ENCODE measurements around the gene TRAF4. TPM values are rescaled to one million over a fixed set of nuclear protein-coding genes. Genes with fewer than 3 reads are reported as not detected.
A peak's percentile ranks its signal among the peaks of the same experiment; 100 is the strongest.

The TRAF4 gene, protein sequence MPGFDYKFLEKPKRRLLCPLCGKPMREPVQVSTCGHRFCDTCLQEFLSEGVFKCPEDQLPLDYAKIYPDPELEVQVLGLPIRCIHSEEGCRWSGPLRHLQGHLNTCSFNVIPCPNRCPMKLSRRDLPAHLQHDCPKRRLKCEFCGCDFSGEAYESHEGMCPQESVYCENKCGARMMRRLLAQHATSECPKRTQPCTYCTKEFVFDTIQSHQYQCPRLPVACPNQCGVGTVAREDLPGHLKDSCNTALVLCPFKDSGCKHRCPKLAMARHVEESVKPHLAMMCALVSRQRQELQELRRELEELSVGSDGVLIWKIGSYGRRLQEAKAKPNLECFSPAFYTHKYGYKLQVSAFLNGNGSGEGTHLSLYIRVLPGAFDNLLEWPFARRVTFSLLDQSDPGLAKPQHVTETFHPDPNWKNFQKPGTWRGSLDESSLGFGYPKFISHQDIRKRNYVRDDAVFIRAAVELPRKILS
- 32.1 and 37.4 TPM in 2 replicates for total RNA-seq

DNA sequence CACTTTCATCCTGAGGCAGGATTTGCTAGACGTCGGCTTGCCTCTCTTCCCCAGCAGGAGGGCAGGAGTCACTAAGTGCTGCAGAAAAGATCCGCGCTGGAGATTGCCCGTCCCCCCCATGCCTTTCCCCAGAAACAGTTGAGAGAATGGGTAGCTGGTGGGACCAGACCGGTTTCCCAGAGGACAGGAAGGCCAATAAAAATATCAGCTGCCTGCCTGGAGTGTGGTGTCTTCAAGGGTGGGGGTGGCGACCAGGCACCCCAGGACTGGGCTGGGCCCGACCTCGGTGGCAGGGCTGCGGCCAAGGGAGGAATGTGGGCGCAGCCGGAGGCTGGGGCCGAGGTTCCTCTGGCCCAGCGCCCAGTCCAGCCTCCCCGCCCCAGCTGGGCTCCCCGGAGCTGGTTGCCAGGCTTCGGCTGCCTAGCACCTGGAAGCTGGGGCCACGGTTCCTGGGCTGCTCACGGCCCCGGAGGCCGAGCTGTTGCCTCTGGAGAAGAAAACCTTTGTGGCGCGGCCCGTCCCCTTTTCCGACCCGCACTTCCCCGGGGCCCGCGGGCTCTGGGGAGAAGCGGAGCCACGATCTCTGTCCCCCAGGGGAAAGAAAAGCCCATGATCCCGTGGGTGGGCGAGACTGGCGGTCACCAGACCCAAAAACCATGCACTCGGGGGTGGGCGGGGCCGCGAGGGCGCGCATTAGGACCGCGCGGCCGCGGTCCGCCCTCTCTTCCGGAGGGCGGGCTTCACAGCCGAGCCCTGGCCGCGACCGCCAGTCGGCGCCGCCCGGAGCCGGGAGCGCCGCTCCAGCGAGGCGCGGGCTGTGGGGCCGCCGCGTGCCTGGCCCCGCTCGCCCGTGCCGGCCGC is at the start of gene TRAF4:
TRAF4 (plus strand) TSS at position 769 of the 861 bp plus-strand sequence. CDS start 102 bp downstream, outside the sequence.
- DNase-seq = peak; percentile 80

DNA sequence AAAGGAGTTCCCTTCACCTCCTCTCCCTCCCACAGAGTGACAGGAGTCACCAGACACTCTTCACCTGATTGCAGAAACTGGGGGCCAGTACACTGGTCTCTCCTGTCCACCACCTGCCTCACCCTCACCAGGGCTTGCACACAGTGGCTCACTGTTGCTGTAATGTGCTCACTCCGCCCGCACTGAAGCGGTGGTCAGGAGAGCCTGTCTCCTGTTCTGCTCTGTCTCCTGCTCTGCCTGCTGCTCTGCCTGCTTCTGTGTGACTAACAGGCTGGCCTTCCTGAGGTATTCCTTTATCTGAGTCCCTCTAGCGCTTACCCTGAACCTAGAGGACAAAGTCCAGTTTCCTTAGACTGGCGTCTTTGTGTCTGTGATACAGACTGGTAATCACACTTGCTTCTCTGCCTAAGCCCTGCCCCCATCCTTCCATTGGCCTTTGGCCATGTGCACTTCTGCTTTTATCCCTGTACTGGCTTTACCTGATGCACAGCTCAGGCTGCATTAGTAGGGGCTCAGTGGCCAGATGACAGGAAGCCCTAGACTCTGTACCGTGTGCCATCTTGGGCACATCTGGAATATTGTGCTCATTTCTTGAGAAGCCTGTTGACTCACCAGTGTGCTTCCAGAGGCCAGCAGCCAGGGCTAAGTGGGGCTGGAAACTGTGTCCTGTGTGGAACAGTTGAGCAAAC is 45.4 kb upstream of the TRAF4 start:
- no peak for DNase-seq

DNA sequence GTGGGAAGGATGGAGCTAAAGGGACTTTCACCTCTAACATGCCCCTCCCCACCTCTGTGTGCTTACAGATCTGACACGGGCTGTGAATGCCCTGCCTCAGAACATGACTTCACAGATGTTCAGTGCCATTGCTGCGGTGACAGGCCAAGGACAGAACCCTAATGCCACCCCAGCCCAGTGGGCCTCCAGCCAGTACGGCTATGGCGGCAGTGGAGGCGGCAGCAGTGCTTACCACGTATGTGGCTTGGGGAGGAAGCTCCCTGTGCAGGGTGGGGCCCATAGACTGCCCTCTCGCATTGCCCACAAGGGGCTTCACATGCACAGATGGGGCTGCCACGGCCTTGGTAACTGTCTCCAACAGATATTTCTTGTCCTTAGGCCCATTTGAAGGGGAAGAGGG is 43.5 kb upstream of the TRAF4 start:
- no peak for DNase-seq

DNA sequence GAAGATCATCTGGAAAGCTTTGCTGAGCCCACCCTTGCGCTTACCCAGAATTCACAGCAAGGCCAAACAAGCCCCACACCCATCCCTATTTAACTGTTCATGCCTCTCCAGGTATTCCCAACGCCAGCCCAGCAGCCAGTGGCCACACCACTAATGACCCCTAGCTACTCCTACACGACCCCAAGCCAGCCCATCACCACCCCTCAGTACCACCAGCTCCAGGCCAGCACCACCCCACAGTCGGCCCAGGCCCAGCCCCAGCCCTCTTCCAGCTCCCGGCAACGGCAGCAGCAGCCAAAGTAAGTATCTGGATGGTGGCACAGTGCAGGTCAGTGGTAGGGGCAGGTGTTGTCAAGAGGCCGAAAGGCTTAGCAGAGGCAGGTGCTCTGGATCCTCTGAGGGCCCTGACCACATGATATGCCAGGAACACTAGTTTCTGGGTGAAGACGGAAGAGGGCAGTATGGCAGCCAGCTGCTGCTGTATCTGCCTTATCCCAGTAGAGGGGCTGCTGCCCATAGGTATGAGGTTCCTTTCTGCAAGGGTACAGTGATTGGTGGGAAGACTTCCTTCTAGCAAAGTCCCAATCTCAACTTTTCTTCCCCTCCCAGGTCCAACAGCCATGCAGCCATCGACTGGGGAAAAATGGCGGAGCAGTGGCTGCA is 42.9 kb upstream of the TRAF4 start:
- no peak for DNase-seq

DNA sequence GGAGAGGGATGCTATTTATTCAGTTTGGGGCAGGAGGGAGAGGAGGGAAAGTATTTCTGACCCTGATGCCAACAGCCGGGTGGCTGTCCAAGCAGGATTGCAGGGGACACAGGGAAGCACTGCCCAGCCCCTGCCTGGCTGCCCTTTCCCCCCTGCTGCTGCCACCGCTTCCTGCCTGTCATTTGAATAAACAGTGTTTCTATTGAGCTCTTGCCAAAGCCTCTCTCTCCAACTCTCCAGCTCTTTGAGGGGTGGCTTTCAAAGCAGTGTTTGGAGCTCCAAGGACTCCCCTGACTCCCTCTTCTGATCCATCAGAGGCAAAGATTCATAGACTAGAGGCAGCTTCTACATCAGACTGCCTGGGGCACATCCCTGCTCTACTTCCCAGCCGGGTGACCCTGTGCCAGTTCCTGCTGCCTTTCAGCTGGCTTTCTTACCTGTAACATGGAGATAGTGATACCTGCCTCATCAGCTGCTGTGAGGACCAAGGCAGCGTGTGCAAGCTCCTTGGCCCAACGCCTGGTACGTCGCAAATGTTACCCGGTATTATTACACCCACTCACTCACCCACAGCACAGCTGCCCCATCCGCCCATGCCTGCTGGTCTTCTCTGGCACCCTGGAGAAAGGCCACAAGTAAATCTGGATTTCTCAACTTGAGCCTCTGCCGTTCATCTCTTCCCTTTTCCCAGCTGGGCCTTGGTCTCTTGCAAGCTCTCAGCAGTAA is 41.6 kb upstream of the TRAF4 start:
- no peak for DNase-seq

DNA sequence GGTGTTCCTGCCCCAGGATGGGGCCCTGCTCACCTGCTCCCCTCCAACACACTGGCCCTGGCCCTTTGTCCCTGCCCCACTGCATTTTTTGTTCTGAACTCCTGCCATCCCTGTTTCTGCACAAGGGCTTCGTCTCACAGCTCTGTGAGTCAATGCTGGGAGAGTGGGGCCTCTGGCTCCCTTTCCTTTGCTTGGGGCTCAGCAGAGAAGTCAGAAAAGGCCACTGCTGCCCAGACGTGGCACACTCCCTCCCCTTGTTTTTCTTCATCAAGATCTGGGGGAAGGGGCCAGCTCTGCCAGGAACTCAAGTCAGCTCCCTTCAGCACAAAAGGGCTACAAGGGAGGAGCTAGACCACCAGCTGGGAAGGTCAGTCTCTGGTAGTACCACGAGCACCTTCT is 41.1 kb upstream of the TRAF4 start:
- no peak for DNase-seq

DNA sequence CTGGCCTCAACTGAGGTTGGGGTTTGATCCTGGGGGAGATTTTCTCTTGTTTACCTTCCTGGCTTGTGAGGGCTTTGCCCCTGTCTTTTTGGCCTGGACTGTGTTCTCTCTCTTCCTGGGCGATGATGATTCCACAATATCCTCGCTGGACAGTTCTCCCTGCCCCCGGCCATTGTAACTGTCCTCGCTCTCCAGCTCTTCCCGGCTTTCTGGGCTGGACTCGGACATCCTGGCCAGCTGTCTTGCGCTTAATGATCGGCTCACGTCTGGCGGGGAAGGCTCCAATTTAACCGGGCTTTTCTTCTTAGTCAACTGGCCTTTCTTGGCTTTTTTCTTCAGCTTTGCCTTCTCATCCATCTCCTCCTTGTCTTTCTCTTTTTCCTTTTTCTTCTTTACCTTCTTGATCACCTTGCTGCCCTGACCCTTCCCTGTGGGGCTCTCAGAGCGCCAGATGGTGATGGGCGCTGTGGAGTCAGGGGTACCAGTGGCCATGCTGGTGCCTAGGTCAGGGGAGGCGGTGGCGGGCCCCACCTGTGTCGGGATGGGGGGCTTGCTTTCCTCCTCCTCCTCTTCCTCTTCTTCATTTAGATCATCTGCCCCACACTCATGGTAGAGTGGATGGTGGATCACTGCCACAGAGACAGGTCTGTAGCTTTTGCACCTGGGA is 40.1 kb upstream of the TRAF4 start:
- DNase-seq = no peak

DNA sequence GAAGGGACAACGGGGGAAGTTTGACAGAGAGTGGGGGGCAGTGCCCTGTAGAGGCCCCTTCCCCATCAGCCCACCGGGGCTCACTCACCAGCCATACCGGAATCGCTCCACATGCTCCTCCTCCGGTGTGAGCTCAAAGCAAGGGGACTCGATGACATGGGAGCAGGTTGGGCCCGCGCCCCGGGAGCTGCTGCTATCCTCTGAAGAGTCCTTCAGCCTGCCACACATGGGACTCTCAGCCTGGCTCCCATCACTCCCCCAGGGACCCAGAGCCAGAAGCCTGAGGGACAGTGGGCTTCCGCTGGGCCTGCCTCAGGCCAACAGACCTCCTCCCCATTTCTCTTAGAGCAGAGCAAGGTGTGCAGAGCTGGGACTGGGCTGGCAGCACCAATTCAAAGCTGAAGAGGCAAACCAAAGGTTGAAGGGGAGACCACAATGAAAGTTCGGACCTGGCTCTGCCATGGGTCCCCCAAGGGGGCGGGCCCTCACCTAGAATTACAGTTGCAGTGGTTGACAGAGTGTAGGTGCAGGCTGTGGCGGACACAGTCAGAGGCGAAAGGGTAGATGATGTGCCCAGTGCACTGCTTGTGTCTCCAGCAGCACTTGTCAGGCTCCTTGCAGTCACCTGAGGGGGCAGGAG is 39.5 kb upstream of the TRAF4 start:
- no peak for DNase-seq

DNA sequence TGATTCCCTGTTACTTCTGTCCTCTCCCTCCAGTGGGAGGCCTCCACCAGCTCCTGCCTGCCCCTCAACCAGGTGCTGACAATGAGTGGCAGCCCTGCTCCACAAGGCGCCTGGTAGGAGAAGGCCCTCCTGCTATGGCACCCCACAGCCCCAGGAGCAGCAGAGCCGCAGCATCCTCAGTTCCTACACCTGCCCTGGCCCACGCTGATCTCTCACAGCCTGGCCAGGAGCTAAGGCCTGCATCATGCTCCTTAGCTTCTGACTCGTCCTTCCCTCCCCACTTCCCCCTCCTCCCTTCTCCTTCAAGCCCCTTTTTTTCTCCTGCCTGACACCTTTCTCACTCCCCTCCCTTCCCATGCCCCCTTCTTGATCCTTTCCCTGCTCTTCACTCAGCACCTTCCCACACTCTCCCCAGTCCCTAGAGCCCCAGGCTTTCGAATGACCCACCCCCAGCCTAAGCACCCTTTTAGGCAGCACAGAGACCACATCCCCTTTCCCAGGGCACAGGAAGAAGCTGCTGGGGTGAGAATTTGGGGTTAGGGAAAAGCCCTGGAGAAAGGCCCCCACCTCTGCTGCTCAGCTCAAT is 38.6 kb upstream of the TRAF4 start:
- DNase-seq = no peak

DNA sequence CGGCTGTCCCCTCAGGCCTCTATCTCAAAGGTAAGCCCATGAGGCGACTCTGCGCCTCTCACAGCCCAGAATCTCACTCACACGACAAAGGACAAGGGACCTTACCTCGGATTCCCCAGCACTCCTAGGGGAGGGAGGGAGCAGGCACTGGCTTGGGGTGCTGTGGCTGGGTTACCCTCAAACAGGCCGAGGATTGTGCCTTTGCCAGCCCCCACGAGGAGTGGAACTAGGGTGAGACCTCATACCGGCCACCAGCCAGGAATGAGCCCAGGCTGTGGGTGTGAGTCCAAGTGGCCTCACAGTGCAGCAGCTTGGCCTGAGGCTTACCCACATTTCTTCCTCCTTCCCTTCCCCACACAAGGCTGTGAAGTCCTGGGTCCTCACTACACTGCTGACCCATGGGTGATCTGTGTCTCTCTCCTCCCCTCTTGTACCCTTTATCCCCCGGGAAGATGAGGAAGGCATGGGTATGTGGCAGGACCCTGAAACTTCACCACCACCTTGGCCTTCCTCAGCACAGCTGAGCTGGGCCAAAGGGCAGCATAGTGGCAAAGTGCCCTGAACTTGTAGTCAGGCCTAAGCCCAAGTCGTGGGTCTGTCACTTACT is 38.0 kb upstream of the TRAF4 start:
- no peak for DNase-seq

DNA sequence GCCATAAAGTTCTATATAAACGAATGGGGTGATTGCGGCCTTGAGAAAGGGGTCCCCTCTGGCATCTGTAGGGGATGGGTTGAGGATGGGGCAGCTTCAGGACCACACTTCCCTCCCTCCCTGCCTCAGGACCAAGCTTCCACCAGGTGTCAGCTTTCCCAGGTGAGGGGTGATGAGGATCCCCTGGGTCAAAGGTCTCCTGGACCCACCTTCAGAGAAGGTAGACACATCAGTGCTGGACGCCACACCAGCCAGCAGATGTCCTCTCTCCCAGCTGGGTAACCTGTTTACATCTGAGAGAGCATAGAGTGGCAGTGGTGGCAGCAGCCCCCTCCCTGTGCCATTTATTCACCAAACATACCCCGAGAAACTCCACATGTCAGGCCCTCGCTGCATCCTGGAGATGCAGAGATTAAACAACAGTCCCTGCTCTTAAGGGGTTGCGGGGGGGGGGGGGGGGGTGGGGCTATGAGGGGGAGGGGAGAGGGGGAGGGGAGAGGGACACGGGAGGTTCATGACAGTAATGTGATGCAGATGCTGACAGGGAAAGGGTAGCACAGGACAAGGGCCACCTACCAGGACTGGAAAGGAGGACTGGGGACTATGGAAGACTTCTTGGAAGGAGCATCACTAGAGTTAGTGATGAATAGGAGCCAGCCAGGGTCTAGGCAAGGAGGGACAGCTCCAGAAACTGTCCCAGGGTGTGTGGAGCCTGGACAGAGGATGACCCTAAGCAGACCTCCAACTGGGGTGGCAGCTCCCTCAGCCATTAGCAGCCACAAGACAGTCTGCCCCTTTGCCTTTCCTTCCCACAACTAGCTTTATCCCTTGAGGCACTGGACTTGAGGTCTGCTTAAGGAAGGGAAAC is 37.1 kb upstream of the TRAF4 start:
- DNase-seq = no peak

DNA sequence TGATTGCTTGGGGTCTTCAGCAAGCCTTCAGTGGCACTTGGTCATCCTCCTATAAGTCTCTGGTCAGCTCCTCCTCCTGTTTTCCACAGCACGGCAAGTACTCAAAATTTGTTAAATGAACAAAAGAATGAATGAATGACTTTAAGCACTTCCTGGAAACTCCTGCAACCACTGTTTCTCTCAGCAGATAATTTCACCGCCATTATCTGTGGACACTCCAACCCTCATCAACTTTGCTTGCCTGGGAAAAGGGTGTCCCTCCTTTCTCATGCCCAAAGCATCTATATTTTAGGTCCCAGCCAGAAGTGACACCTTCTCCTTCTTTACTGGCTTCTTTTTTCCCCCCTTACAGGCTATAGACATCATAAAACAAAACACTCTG is 36.5 kb upstream of the TRAF4 start:
- DNase-seq = no peak

DNA sequence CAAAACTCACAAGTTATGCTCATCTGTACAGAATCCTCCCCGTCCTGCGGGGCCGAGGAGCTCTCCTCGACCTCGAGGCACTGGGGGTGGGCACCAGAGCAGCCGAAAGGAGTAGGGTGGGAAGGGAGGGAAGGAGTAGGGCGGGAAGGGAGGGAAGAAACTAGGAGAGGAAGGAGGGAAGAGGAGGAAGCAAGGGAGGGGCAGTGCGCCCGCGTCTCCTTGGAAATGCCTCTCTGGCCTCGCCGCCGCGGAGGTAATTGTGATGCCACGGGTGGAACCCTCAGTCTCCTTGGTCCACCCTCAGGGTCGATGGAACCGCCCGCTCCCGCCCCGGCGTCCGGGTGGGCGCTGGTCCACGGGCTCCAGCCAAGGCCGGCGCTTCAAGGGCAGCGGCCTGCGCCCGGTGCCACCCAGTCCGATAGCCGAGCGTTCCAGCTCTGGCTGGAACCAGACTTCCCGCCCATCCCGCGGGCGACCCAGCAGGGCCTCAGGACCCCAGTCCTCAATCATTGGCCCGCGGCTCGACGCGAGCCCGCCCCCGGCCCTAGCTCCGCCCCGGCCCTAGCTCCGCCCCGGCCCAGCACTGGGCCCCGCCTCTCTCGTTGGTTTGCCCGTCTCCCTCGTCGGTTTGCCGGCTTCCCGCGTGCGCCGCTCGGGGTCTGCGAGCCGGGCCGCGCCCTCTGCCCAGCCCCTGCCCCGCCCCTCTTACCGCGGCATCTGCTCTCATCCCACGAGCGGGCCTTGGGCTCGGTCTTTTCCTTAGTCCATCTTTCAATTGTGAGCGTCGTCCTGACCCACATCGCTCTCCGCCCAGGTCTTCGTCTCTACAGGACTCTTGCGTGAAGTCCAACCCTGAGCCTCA is 32.7 kb upstream of the TRAF4 start:
- peak; percentile 88 for DNase-seq

DNA sequence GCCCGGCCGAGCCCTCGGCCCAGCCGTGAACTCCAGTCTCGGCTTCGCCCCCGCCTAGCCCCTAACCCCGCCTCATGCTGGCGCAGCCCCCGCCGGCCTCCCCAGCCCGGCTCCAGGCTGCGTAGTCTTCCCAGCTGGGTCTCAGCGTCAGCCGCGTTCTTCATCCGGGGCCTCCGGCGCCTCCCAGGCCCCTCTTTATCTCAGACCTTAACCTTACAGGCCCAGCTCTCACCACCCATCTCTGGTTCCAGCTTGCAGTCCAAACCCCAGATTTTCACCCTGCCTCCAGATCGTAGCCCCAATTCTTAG is 32.1 kb upstream of the TRAF4 start, which contains the start of gene PROCA1:
PROCA1 (minus strand) TSS at position 166 of the 309 bp plus-strand sequence. CDS start 228 bp downstream, outside the sequence.
- no peak for DNase-seq

DNA sequence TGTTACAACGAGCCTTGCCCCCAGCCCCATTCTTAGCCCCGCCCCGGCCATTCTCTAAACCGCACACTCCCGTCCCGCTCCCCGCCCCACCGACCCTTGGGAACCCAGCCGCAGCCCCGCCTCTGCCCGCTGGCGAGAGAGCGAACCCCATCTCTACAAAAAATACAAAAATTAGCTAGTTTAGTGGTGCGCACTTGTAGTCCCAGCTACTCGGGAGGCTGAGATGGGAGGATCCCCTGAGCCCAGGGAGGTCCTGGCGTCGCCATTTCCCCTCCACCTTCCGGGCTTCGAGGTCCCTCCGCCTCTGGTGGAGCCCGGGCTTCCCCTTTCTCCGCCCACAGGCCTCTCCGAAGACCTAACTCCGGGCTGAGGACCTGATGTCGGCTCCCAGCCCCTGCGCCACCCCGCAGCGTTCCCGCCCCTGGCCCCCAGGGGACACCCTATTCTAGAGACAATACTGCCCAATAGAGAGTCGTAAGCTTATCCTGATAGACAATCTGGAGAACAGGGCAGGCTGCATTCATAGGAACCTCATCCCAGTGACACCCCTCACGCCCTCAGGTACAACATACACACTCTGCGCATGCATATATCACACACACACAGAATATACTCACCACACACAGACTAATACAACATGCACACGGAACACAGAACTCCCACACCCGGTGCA is 31.6 kb upstream of the TRAF4 start:
- DNase-seq = peak; percentile 51

DNA sequence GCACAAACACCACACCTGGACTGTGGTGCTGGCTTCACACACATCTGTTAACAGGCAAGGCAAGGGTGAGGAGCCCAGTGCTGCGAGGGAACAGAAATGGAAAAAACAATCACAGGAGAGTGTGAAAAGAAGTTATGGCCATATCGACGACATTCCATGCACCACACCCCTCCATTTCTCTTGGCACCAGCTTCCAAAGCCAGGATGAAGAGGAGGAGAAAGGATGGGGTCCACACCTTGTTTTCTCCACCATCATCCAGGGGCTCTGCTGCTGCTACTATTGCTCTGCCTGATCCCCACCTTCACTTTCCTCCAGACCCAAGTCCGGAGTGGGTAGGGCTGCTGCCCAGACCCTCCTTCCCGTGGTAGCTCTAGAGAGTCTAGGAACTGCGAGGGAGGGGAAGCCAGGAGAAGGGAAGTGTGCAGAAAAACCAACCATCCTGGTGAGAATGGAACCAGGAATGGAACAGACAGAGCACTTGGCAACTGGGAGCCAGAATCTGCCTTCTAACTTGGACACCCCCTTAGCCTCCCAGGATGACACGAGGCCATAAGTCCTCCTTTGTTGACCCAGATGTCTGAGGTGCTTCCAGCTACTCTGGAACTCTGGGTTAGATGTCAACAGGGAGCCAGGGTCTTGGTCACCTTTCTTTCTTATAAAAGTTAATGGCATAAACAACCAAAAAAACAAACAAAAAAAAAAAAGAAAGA is 31.0 kb upstream of the TRAF4 start:
- no peak for DNase-seq

DNA sequence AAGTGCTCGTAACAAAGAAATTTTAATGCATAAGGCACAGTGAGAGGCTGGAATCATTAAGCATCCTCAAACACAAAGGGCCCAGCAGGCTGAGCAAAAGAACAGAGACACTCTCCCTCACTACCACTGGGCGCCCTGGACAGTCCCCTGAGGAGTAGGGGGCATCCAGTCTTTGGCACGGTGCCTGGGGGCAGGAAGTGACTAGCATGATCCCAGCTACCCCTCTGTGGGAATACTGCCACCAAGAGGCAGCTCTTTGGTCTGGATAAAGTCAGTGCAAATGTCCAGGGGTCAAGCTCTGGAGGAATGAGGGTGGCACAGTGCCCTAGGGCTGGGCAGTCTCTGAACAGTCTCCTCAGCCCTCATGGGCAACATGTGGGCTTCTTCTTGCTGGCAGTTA is 29.5 kb upstream of the TRAF4 start:
- DNase-seq = no peak

Measured in dermis blood vessel endothelial cell (primary cell).